ENCODE measurements around the gene PTPRA. TPM values are rescaled to one million over a fixed set of nuclear protein-coding genes. Genes with fewer than 3 reads are reported as not detected.
"Not testable (repeated sequence)": the region's sequence is repeated elsewhere in the genome, so short reads cannot be mapped to it uniquely, and the experiment has no call there.

PTPRA gene, protein sequence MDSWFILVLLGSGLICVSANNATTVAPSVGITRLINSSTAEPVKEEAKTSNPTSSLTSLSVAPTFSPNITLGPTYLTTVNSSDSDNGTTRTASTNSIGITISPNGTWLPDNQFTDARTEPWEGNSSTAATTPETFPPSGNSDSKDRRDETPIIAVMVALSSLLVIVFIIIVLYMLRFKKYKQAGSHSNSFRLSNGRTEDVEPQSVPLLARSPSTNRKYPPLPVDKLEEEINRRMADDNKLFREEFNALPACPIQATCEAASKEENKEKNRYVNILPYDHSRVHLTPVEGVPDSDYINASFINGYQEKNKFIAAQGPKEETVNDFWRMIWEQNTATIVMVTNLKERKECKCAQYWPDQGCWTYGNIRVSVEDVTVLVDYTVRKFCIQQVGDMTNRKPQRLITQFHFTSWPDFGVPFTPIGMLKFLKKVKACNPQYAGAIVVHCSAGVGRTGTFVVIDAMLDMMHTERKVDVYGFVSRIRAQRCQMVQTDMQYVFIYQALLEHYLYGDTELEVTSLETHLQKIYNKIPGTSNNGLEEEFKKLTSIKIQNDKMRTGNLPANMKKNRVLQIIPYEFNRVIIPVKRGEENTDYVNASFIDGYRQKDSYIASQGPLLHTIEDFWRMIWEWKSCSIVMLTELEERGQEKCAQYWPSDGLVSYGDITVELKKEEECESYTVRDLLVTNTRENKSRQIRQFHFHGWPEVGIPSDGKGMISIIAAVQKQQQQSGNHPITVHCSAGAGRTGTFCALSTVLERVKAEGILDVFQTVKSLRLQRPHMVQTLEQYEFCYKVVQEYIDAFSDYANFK
- total RNA-seq (ENCODE audit: unreplicated experiment) = 59.5 TPM
- long read RNA-seq, transcript PTPRA-201 (23 exons, 3,725 nt) = major isoform, 5 of 15 reads
- long read RNA-seq, partial matches to known transcripts = 2 of 15 reads
- long read RNA-seq, other reads (novel, unspliced or antisense) = 6 of 15 reads

DNA sequence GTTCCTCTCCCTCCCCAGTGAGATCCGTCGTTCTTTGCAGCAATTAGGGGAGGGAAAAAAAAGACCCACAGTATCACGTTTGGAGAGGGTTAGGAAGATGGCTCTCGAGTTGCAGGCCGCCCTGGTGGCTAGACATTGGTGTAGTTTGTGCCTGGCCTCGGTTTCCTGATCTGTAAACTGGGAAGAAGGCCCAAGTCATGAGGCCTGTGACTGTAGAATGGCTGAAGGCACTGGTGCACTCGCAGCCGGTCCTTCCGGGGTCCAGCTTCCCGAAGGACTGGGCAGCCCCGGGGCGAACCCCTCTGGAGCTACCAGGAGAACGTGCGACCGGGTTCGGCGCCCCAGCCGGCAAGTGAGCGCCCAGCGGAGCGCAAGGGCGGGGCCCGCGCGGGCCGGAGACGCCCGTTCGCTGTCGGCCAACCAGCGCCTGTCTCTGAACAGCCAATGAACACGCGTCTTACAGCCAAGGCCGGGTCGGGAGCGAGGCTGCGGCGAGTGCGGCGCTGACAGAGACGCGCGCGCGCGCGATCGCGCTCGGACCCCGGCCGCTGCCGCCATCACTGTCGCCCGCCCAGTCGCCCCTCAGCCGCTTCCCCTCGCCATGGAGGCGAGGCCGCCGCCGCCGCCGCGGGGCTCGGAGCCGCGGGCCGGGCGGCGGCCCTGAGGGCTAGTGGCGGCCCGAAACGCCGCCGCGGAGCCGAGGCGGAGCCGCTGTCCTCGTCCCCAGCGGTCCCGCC is at the start of gene PTPRA:
Gene PTPRA (plus strand): TSS at position 472 of the 737 bp plus-strand sequence. CDS start 90,797 bp downstream, outside the sequence.
- peak within 1 kb of the TSS; percentile 75 for H3K27ac Mint-ChIP-seq (ENCODE audit: unreplicated experiment)
- peaks cover 5% of the 10 kb centered on the region for H3K27me3 Mint-ChIP-seq (ENCODE audit: unreplicated experiment)
- H3K4me1 Mint-ChIP-seq (ENCODE audit: low read depth, unreplicated experiment) = peaks cover 13% of the 10 kb centered on the region
- H3K9me3 Mint-ChIP-seq (ENCODE audit: unreplicated experiment) = no peaks in the 10 kb centered on the region
- peak; percentile 94 for DNase-seq
- peak within 1 kb of the TSS; percentile 92 for H3K4me3 Mint-ChIP-seq (ENCODE audit: unreplicated experiment)
- no peaks in the 10 kb centered on the region for H3K36me3 Mint-ChIP-seq (ENCODE audit: unreplicated experiment)
- TF ChIP-seq, protein P1, sequence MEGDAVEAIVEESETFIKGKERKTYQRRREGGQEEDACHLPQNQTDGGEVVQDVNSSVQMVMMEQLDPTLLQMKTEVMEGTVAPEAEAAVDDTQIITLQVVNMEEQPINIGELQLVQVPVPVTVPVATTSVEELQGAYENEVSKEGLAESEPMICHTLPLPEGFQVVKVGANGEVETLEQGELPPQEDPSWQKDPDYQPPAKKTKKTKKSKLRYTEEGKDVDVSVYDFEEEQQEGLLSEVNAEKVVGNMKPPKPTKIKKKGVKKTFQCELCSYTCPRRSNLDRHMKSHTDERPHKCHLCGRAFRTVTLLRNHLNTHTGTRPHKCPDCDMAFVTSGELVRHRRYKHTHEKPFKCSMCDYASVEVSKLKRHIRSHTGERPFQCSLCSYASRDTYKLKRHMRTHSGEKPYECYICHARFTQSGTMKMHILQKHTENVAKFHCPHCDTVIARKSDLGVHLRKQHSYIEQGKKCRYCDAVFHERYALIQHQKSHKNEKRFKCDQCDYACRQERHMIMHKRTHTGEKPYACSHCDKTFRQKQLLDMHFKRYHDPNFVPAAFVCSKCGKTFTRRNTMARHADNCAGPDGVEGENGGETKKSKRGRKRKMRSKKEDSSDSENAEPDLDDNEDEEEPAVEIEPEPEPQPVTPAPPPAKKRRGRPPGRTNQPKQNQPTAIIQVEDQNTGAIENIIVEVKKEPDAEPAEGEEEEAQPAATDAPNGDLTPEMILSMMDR (IDR thresholded peaks at IDR 0.05; ENCODE audit: partially characterized antibody, unreplicated experiment) = no peak

DNA sequence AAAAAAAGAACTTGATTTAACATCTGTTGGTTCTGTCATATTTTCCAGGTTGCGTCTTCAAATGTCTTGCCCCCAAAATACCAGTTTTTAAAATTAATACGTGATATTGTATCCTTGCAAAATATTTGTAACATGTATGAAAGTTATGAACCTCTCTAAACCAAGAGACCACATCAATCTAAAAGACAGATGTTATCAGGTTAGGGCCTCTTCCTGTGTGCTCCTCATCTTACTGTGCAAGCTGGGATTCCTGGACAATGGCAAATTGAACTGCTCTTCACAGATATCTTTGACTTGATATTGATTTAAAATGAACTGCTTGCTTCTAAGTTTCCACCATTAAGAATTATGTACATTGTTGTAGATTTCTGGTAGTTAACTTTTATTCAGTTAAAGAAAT is 47.5 kb upstream of the PTPRA start:
- H3K27me3 Mint-ChIP-seq (ENCODE audit: unreplicated experiment) = peaks cover 6% of the 10 kb centered on the region
- H3K36me3 Mint-ChIP-seq (ENCODE audit: unreplicated experiment) = no peaks in the 10 kb centered on the region
- no peaks in the 10 kb centered on the region for H3K4me1 Mint-ChIP-seq (ENCODE audit: low read depth, unreplicated experiment)
- H3K27ac Mint-ChIP-seq (ENCODE audit: unreplicated experiment) = no peak overlapping the region
- H3K9me3 Mint-ChIP-seq (ENCODE audit: unreplicated experiment) = peaks cover 3% of the 10 kb centered on the region
- DNase-seq = no peak
- TF ChIP-seq, protein P1 (IDR thresholded peaks at IDR 0.05; ENCODE audit: partially characterized antibody, unreplicated experiment) = no peak
- H3K4me3 Mint-ChIP-seq (ENCODE audit: unreplicated experiment) = no peak overlapping the region

- Mint-ChIP-seq H3K9me3 (ENCODE audit: unreplicated experiment) (peaks cover 2% of the 10 kb centered on the region), H3K4me1 (ENCODE audit: low read depth, unreplicated experiment) (no peaks in the 10 kb centered on the region), H3K4me3 (ENCODE audit: unreplicated experiment) (no peak overlapping the region), H3K27ac (ENCODE audit: unreplicated experiment) (no peak overlapping the region), H3K27me3 (ENCODE audit: unreplicated experiment) (peaks cover 4% of the 10 kb centered on the region), H3K36me3 (ENCODE audit: unreplicated experiment) (no peaks in the 10 kb centered on the region)
- no peak for DNase-seq
- TF ChIP-seq, protein P1 (IDR thresholded peaks at IDR 0.05; ENCODE audit: partially characterized antibody, unreplicated experiment) = no peak
Measured at GRCh38 chr20:2826655-2827054, 46.6 kb upstream of the PTPRA start.

- TF ChIP-seq, protein P1 (IDR thresholded peaks at IDR 0.05; ENCODE audit: partially characterized antibody, unreplicated experiment) = no peak
- Mint-ChIP-seq H3K36me3 (ENCODE audit: unreplicated experiment) (no peaks in the 10 kb centered on the region), H3K4me3 (ENCODE audit: unreplicated experiment) (no peak overlapping the region), H3K27me3 (ENCODE audit: unreplicated experiment) (peaks cover 1% of the 10 kb centered on the region), H3K4me1 (ENCODE audit: low read depth, unreplicated experiment) (no peaks in the 10 kb centered on the region), H3K27ac (ENCODE audit: unreplicated experiment) (no peak overlapping the region), H3K9me3 (ENCODE audit: unreplicated experiment) (no peaks in the 10 kb centered on the region)
- DNase-seq = no peak
Measured at GRCh38 chr20:2829376-2829775, 43.9 kb upstream of the PTPRA start.

- not testable (repeated sequence) for H3K4me1 Mint-ChIP-seq (ENCODE audit: low read depth, unreplicated experiment); H3K9me3 Mint-ChIP-seq (ENCODE audit: unreplicated experiment); H3K27ac Mint-ChIP-seq (ENCODE audit: unreplicated experiment); H3K36me3 Mint-ChIP-seq (ENCODE audit: unreplicated experiment); H3K27me3 Mint-ChIP-seq (ENCODE audit: unreplicated experiment); H3K4me3 Mint-ChIP-seq (ENCODE audit: unreplicated experiment); DNase-seq
Measured at GRCh38 chr20:2831206-2831605, 42.1 kb upstream of the PTPRA start.
